HG02938 (cell line): ENCODE measurements around the gene IQSEC3.
"Not testable (repeated sequence)": the region's sequence is repeated elsewhere in the genome, so short reads cannot be mapped to it uniquely, and the experiment has no call there.

Source experiments
- ATAC-seq: cut with Tn5 transposase; IDR thresholded peaks from one replicate; pipeline ENCODE4 v1.9.1; 2021; ENCODE audit warnings: mild to moderate bottlenecking, moderate library complexity; ENCODE audit not compliant: unreplicated experiment

Gene IQSEC3

GRCh38 chr12:66428-66781 lies at the start of gene IQSEC3:
TSS of gene IQSEC3 (plus strand) at chr12:66767. CDS start at chr12:66883, 116 bp downstream.
- not testable (repeated sequence) for ATAC-seq

GRCh38 chr12:17370-18340 lies 48.9 kb upstream of the IQSEC3 start:
- not testable (repeated sequence) for ATAC-seq

- not testable (repeated sequence) for ATAC-seq
Measured at GRCh38 chr12:18821-19567, 47.6 kb upstream of the IQSEC3 start.

- not testable (repeated sequence) for ATAC-seq
Measured at GRCh38 chr12:19906-20305, 46.7 kb upstream of the IQSEC3 start.

- no peak for ATAC-seq
Measured at GRCh38 chr12:20757-21156, 45.8 kb upstream of the IQSEC3 start.

GRCh38 chr12:21301-22189 lies 45.0 kb upstream of the IQSEC3 start:
- peak; percentile 67 for ATAC-seq

GRCh38 chr12:22190-22529 lies 44.4 kb upstream of the IQSEC3 start:
- ATAC-seq, result no peak

- ATAC-seq, result no peak
Measured at GRCh38 chr12:22530-23201, 43.9 kb upstream of the IQSEC3 start.

GRCh38 chr12:27904-28303 lies 38.7 kb upstream of the IQSEC3 start:
- ATAC-seq, result not testable (repeated sequence)

- ATAC-seq, result not testable (repeated sequence)
Measured at GRCh38 chr12:38775-39174, 27.8 kb upstream of the IQSEC3 start.

- ATAC-seq, result not testable (repeated sequence)
Measured at GRCh38 chr12:39555-40265, 26.9 kb upstream of the IQSEC3 start.

GRCh38 chr12:44352-44751 lies 22.2 kb upstream of the IQSEC3 start:
- not testable (repeated sequence) for ATAC-seq

DNA sequence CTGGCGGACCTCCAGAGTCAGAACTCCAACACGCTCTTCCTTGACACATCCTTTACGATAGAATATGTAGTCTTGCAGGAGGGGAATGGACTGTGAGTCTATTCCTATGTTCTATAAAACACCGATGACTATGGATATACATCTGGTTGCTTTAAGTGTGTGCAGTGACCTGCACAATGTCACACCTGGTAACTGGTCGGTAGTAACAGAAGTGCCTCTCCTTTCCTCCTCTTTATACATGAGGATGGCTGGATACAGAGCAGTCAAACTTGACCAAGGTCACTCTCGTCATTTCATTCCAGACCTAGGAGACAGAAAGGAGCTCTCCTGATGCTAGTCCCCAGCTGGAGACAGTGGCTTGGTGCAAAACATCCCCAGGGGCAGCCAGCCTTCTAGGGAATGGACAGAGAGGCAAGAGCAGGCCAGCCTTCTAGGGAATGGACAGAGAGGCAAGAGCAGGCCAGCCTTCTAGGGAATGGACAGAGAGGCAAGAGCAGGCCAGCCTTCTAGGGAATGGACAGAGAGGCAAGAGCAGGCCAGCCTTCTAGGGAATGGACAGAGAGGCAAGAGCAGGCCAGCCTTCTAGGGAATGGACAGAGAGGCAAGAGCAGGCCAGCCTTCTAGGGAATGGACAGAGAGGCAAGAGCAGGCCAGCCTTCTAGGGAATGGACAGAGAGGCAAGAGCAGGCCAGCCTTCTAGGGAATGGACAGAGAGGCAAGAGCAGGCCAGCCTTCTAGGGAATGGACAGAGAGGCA lies 21.2 kb upstream of the IQSEC3 start:
- ATAC-seq, result not testable (repeated sequence)

DNA sequence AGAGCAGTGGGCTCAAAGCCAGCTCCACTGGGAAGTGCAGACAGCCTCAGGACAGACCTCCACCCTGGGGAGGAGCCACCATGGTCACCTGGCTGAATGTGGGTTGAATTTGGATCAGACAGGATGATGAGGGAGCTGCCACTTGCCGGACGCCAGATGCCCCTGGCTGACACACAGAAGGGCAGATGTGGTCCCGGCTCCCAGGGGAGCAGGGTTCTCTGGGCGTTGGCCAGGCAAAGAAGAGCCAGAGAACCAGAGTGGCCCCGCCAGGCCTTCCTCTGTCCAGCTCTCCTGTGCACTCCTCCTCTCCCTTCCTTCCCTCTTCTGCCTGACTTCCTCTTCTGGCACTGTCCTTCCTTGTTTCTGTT lies 20.6 kb upstream of the IQSEC3 start:
- not testable (repeated sequence) for ATAC-seq

DNA sequence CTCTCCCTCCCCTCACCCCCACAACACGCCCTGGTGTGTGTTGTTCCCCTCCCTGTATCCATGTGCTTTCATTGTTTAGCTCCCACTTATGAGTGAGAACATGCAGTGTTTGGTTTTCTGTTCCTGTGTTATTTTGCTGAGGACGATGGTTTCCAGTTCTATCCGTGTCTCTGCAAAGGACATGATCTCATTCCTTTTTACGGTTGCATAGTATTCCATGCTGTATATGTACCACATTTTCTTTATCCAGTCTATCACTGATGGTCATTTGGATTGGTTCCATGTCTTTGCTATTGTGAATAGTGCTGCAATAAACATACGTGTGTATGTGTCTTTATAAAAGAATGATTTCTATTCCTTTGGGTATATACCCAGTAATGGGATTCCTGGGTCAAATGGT lies 20.0 kb upstream of the IQSEC3 start:
- ATAC-seq, result not testable (repeated sequence)

GRCh38 chr12:47699-48226 lies 18.8 kb upstream of the IQSEC3 start:
- ATAC-seq, result not testable (repeated sequence)

DNA sequence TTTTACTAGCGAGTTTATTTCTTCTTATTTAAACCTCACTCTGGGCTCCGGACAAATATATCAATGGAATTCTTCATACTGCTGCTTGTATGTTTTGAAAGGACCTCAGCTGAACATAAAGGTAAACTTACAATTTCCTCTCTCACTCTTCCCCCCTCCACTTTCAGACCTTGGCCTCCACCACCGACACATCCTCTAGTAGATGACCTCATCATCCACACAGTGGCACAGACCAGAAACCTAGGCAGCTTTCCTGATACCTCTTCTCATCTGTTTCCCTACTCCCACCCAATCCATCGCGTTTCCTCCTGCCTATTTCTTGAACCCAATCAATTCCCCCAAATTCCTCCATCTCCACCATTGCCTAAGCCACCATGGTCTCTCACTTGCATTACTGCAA lies 17.4 kb upstream of the IQSEC3 start:
- ATAC-seq, result not testable (repeated sequence)

- ATAC-seq, result not testable (repeated sequence)
Measured at GRCh38 chr12:51087-51486, 15.5 kb upstream of the IQSEC3 start.

- ATAC-seq, result not testable (repeated sequence)
Measured at GRCh38 chr12:51962-52361, 14.6 kb upstream of the IQSEC3 start.
